K562 (cell line): ENCODE results near the gene SYNGR3. TPM values are rescaled to one million over a fixed set of nuclear protein-coding genes. Genes with fewer than 3 reads are reported as not detected.

Source experiments
- ARID4B ChIP-seq: sonication (generic); formaldehyde crosslinking; IDR thresholded peaks from 2 replicates; pipeline ENCODE4 v1.8.0; 2022; ENCODE audit warnings: mild to moderate bottlenecking, missing genetic modification reagents
- CBFA2T3 ChIP-seq: fragments of 450-650 bp; IDR thresholded peaks from 2 replicates; pipeline ENCODE4 v1.6.1; 2017
- CTBP1 ChIP-seq: fragments of 450-650 bp; IDR thresholded peaks from 2 replicates; pipeline ENCODE4 v1.6.1; 2016; ENCODE audit warnings: borderline replicate concordance
- DLX4 ChIP-seq: fragments of 250-450 bp; sonication (Bioruptor Pico); IDR thresholded peaks from 2 replicates; pipeline ENCODE4 v1.6.1; 2021; ENCODE audit warnings: mild to moderate bottlenecking
- HDGF ChIP-seq: fragments of 450-650 bp; IDR thresholded peaks from 2 replicates; pipeline ENCODE4 v1.6.1; 2016
- KDM1A ChIP-seq, 2 experiments: fragments of 450-650 bp; IDR thresholded peaks; 2 replicates each; pipeline ENCODE4 v1.6.1; 2016; ENCODE audit warnings: mild to moderate bottlenecking in 2 of 2
- KDM5B ChIP-seq: fragments of 200-600 bp; sonication (generic); IDR thresholded peaks from 2 replicates; pipeline ENCODE4 v1.6.1; 2012; ENCODE audit warnings: low read depth, mild to moderate bottlenecking, moderate library complexity, low read length, control low read depth, inconsistent platforms; ENCODE audit not compliant: insufficient replicate concordance
- PPARD ChIP-seq: fragments of 250-450 bp; sonication (Bioruptor Pico); IDR thresholded peaks from 2 replicates; pipeline ENCODE4 v1.8.0; 2022; ENCODE audit warnings: inconsistent platforms, mild to moderate bottlenecking, moderate library complexity
- SAP30 ChIP-seq: fragments of 200-600 bp; sonication (generic); IDR thresholded peaks from 2 replicates; pipeline ENCODE4 v1.6.1; 2012; ENCODE audit warnings: borderline replicate concordance, low read depth, mild to moderate bottlenecking, moderate library complexity, low read length, control low read depth, inconsistent platforms; ENCODE audit not compliant: insufficient read depth, poor library complexity, severe bottlenecking
- SMARCA5 ChIP-seq: fragments of 450-650 bp; IDR thresholded peaks from 2 replicates; pipeline ENCODE4 v1.6.1; 2016
- XRCC4 ChIP-seq: IDR thresholded peaks from one replicate; pipeline ENCODE4 v1.6.1; 2011; ENCODE audit not compliant: insufficient read depth, insufficient read length; ENCODE audit errors: extremely low read depth
- ZFX ChIP-seq: sonication (generic); formaldehyde crosslinking; IDR thresholded peaks from 2 replicates; pipeline ENCODE4 v1.8.0; 2022; ENCODE audit warnings: mild to moderate bottlenecking, missing genetic modification reagents, moderate library complexity
- ZNF12 ChIP-seq: sonication (generic); formaldehyde crosslinking; IDR thresholded peaks from 2 replicates; pipeline ENCODE4 v1.4.0; 2020; ENCODE audit warnings: mild to moderate bottlenecking, missing genetic modification reagents
- ZNF717 ChIP-seq: fragments of 250-450 bp; sonication (Bioruptor Pico); IDR thresholded peaks from 2 replicates; pipeline ENCODE4 v1.5.0; 2021
- ZNF740 ChIP-seq, 3 experiments: fragments of 200-800 bp in 1 of 3; sonication (Bioruptor generic) in 1 of 3; sonication (generic) in 1 of 3; formaldehyde crosslinking in 1 of 3; IDR thresholded peaks; 2 replicates each; pipeline versions ENCODE4 v1.6.1 to v1.8.0; 2016 to 2022; ENCODE audit warnings: mild to moderate bottlenecking in 2 of 3, missing compliant biosample characterization in 2 of 3, missing genetic modification characterization in 2 of 3, missing genetic modification reagents in 1 of 3
- polyA plus RNA-seq, 8 experiments: library from polyadenylated mRNA; depleted of rRNA in 4 of 8; stranded (reverse) in 5 of 8; unstranded in 3 of 8; fragments of >200 nt; fragmentation: Nextera tagmentation in 2 of 8; fragmentation: Illumina TruSeq in 1 of 8; extraction: Ambion mirVana in 2 of 8; extraction: Trizol in 1 of 8; gene quantifications; 2 replicates each; pipeline versions ENCODE4 v1.2.1 to v1.2.3, GENCODE V29; 2011 to 2014; ENCODE audit warnings: inconsistent platforms in 1 of 8, missing spikeins in 1 of 8
- total RNA-seq, 7 experiments: library from RNA; depleted of rRNA in 6 of 7; stranded (reverse); fragments of >200 nt in 6 of 7; fragmentation: Illumina TruSeq in 2 of 7; extraction: Trizol in 2 of 7; gene quantifications; 2 replicates each; pipeline versions ENCODE4 v1.2.1 to v1.2.3, GENCODE V29; 2011 to 2021; ENCODE audit warnings: low replicate concordance in 1 of 7
- TF ChIP-seq, protein P1 (sequence below): sonication (generic); formaldehyde crosslinking; IDR thresholded peaks from 2 replicates; pipeline ENCODE4 v1.8.0; 2023; ENCODE audit warnings: mild to moderate bottlenecking, missing genetic modification reagents

The SYNGR3 gene
- total and polyA plus RNA-seq, 9 of the 15 experiments (the other 6 are each of a cell fraction or from before 2014, with no cell fraction given) = 3.7 to 69.2 (median 36.3) TPM

- no peak for TF ChIP-seq ZNF717 (CRISPR knock-in tag)
- peak; percentile 21; the same call in 1 of the 2 replicates for TF ChIP-seq CTBP1
- peak in 1 of 2 experiments; percentile 100; a peak in 2 of 4 replicates for TF ChIP-seq KDM1A (IDR thresholded peaks at IDR 0.05)
- 0 out of 2 replicates have a peak, but pooled peaks have one; percentile 20 for TF ChIP-seq SMARCA5
- no peak for TF ChIP-seq DLX4 (CRISPR knock-in tag)
- peak; percentile 33; the same call in 1 of the 2 replicates for TF ChIP-seq CBFA2T3
- TF ChIP-seq ZNF12 (CRISPR knock-in tag) = no peak
- peak; percentile 95 for TF ChIP-seq ZNF740 (CRISPR knock-in tag; IDR thresholded peaks at IDR 0.05)
- peak in 1 of 2 experiments; percentile 90; a peak in 2 of 4 replicates for TF ChIP-seq ZNF740 (tag; IDR thresholded peaks at IDR 0.05)
- TF ChIP-seq KDM5B = peak; percentile 14
- no peak for TF ChIP-seq PPARD (CRISPR knock-in tag)
- TF ChIP-seq HDGF = 0 out of 2 replicates have a peak, but pooled peaks have one; percentile 60
- TF ChIP-seq, protein P1, sequence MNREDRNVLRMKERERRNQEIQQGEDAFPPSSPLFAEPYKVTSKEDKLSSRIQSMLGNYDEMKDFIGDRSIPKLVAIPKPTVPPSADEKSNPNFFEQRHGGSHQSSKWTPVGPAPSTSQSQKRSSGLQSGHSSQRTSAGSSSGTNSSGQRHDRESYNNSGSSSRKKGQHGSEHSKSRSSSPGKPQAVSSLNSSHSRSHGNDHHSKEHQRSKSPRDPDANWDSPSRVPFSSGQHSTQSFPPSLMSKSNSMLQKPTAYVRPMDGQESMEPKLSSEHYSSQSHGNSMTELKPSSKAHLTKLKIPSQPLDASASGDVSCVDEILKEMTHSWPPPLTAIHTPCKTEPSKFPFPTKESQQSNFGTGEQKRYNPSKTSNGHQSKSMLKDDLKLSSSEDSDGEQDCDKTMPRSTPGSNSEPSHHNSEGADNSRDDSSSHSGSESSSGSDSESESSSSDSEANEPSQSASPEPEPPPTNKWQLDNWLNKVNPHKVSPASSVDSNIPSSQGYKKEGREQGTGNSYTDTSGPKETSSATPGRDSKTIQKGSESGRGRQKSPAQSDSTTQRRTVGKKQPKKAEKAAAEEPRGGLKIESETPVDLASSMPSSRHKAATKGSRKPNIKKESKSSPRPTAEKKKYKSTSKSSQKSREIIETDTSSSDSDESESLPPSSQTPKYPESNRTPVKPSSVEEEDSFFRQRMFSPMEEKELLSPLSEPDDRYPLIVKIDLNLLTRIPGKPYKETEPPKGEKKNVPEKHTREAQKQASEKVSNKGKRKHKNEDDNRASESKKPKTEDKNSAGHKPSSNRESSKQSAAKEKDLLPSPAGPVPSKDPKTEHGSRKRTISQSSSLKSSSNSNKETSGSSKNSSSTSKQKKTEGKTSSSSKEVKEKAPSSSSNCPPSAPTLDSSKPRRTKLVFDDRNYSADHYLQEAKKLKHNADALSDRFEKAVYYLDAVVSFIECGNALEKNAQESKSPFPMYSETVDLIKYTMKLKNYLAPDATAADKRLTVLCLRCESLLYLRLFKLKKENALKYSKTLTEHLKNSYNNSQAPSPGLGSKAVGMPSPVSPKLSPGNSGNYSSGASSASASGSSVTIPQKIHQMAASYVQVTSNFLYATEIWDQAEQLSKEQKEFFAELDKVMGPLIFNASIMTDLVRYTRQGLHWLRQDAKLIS (CRISPR knock-in tag) = no peak
- TF ChIP-seq XRCC4 = no peak
- TF ChIP-seq ARID4B (CRISPR knock-in tag) = 0 out of 2 replicates have a peak, but pooled peaks have one; percentile 44
- TF ChIP-seq SAP30 = peak; percentile 32
- TF ChIP-seq ZFX (CRISPR knock-in tag) = peak; percentile 33
These were observed 37.5 kb downstream of the SYNGR3 start (continued) for GRCh38 chr16:2027024-2028010.
